ENCODE data around the gene ARNT2.

Gene ARNT2

GRCh38 chr15:80580536-80581260, 176.5 kb downstream of the ARNT2 start:
- DNase-seq = no peak

DNA sequence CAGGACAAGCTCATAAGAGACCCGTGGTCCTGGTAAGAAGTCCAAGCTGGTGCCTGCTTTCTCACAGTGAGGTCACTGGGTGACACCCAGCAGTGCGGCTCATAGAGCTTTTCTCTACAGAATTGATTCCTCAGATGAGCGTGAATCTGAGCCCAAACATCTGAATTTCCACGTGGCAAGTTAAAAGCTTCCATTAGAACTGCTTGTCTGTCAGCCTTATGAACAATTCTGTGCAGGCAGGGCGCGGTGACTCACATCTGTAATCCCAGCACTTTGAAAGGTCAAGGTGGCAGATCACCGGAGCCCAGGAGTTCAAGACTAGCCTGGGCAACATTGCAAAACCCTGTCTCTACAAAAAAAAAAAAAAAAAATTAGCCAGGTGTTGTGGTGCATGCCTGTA, 177.8 kb downstream of the ARNT2 start:
- no peak for DNase-seq

DNA sequence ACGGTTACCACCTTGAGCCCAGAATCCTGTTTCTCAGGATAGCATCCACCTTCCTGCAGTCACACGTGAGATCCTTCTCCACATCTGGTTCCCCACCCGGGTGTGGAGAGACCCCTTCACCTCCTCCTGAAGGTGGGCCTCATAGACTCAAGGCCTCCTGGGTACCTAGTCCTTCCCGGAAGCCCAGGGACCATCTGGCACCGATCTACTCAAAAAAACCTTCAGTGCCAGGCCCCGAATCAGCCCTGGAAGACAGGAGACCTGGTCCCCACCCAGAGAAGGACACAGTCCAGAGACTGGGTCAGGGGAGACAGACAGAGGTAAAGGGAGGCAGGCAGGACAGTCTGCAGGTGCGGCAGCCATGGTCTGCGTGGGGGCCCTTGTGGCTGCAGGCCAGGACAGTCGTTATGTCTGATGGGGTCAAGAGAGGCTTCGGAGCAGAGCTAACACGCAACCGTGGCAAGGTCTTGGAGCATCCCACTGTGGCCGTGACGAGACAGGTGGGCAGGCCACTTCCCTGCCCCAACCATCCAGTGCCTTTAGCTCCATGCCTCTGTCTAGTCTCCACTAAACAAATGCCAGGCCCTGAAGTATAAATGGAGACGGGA, 178.7 kb downstream of the ARNT2 start:
- DNase-seq = no peak

- DNase-seq = no peak
Measured at GRCh38 chr15:80584561-80584964, 180.4 kb downstream of the ARNT2 start.

- no peak for DNase-seq
Measured at GRCh38 chr15:80584973-80585525, 180.9 kb downstream of the ARNT2 start.

DNA sequence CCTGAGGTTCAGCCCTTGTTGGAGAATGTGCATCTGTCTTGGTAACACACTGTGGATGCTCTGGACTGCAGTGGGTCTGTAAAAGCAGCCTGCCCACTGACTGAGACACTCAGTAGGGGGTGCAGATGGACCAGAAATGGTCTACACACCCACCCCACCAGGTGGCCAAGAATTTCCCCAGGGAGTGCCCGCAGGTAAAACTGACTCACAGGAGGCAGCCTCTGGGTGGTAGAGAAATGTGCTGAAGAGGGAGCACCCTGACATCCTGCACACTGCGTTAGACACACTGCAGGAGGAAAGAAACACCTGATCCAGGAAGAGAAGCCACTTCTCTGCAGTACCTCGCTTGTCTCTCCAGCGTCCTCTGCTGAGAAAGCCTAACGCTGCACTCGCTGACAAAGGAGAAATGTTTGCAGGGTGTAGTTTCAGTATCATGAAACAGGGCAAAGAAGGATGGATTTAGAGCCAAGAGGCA, 181.4 kb downstream of the ARNT2 start:
- DNase-seq = no peak

GRCh38 chr15:80586161-80586560, 182.0 kb downstream of the ARNT2 start:
- no peak for DNase-seq

- DNase-seq = no peak
Measured at GRCh38 chr15:80587007-80587406, 182.8 kb downstream of the ARNT2 start.

GRCh38 chr15:80587816-80588456, 183.8 kb downstream of the ARNT2 start:
- DNase-seq = no peak

- peak; percentile 83 for DNase-seq
Measured at GRCh38 chr15:80588801-80589200, 184.6 kb downstream of the ARNT2 start.

- DNase-seq = no peak
Measured at GRCh38 chr15:80590761-80591355, 186.7 kb downstream of the ARNT2 start.

- no peak for DNase-seq
Measured at GRCh38 chr15:80591471-80591870, 187.3 kb downstream of the ARNT2 start.

DNA sequence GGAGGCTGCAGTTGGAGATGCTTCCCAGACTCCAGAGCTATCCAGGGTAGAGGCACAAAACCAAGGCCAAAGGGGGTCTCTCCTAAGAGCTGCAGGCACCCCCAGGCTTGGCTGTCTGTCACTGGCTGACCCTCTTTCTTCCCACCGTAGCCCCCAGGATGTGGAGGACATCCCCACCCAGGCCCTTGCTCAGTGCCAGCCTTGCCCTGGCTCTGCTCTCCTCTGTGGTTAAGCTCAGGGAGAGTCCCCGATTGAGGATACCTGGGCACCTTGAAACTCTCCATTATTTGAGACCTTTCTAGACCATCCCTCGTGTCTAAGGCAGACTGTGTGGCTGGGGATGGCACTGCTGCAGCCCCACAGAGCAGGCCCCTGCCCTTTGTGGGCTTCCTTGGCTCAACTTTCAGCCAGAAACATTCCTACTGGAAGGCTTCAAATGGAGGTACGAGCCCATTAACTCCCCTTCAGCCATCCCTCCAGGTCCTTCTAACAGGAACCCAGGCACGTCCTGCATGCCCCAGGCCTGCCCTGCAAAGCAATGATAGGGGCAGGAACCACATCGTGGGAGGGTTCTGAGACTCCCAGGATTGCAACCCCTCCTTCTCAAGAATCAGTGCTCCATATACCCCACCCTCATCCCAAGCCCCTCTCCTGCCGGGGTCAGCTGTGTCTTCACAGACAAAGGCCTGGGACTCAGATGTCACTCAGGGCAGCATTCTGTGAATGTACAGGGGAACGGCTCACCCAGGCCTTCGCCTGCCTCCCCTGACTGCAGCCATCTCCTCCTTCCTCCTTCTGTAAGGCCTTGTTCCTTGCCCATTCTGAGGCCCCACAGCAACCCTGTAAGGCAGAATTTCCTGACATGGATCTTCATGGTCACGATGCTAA, 188.0 kb downstream of the ARNT2 start:
- no peak for DNase-seq

- no peak for DNase-seq
Measured at GRCh38 chr15:80593486-80594030, 189.4 kb downstream of the ARNT2 start.

DNA sequence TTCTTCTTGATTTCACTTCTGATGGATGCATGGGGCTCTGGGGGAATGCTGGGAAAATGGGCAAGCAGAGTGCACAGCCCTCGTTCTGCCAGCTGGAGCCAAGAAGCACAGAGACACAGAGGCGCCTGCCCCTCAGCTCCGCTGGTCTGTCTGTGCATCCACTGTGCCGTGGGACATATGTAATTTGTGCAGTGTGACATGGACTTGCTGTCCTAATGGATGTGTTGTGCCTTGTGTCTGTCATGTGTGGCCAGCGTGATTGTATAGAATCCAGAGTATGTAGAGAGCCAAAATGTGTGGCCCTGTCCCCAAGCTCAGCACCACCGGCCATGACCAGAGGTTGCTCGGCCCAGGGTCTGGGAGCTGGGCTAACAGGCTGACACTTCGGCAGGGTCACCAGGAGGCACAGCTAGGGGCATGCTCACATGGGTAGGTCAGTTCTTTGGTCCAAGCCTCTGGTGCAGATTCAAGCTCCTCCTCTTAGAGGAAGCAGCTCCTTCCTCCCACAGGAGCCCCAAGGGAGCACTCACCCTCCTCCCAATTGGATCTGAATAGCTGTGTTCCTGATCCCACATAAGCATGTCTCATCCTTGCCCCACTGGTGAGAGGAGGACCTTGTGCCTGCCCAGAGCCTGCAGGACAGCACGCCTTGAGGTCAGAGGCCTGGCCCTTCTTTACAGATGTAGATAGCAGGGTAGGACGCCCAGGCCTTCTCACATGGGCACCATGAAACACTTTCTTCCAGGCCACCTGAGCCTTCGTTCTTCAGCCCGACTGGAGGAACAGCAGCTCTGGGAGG, 190.1 kb downstream of the ARNT2 start:
- DNase-seq = no peak

- DNase-seq = no peak
Measured at GRCh38 chr15:80595396-80595795, 191.2 kb downstream of the ARNT2 start.

- no peak for DNase-seq
Measured at GRCh38 chr15:80596521-80596976, 192.4 kb downstream of the ARNT2 start.

DNA sequence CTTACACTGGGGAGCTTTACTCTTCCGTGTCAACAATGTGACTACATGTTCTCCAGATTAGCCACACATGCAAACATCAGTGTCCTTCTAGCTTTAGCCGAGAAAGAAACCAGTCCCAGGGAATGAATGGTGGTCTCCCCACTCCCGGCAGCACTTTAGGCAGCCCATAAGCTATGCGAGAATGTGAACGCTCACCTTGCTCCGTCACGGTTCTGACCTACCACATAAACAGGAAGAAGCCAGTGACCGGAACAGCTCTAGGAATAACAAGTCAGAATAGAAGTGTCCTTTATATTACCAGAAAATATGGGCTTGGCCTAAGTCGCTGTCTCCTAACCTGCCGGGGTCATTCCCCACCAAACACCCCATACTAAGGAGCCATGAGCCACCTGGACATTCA, 192.9 kb downstream of the ARNT2 start:
- DNase-seq = no peak

DNA sequence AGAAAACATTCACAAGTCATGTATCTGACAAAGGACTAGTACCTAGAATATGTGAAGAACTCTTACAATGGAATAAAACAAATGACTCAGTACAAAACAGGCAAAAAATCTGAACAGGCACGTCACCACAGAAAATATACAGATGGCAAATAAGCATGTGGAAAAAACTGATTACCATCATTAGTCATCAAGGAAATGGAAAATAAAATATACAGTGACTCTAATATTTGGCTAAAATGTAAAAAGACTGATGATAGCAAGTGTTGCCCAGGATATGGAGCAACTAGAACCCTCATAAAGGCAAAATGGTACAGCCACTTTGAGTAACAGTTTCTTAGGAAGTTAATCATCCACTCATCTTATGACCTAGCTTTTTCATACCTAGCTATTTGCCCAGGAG, 195.2 kb downstream of the ARNT2 start:
- DNase-seq = no peak

GRCh38 chr15:80600626-80601025, 196.4 kb downstream of the ARNT2 start:
- no peak for DNase-seq

- DNase-seq = no peak
Measured at GRCh38 chr15:80601256-80601655, 197.1 kb downstream of the ARNT2 start.

All from amniotic stem cell (primary cell).